ENCODE measurements around the gene NPR1. TPM values are rescaled to one million over a fixed set of nuclear protein-coding genes. Genes with fewer than 3 reads are reported as not detected.

NPR1 gene
- total and polyA plus RNA-seq, 2 of the 13 experiments (the other 11 are each of a cell fraction or from before 2014, with no cell fraction given), result not detected

DNA sequence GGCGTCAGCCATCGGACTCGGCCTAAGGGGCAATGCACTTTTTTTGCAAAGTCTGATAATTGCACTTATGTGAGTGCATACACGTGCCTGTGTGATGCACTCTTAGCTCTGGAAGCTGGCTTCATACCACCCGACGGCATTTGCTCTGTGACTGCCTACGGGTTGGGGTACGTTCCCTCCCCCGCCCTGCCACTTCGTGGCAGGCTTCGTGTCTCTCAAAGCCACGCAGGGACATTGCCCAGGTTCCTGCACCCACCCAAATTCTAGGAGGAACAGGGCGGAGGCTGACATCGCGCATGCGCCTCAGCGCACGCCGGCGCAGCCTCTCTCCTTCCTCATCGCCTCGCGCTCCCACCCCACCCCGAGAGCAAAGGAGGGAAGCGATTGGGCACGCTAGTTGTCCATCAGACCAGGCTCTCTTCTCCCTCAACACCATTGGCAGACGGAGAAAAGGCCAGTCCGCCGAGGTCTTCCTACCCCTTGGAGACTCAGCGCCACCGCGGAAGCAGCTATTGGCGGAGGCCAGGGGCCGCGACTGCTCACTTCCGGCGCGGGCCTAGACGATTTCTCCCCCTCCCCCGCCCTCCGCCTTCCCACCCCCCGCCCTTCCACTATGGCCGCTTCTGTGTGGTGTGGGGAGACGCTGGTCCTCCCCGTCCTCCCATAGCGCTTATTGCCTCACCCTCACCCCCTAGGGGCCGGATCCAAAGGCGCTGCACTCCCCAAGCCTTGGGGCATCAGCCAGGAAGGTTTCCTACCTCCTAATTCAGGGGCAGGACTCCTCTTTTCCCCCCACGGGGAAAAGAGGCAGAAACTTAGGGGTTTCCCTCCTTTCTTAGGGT lies 49.2 kb downstream of the NPR1 start, which contains the start of gene INTS3 (continued):
- peak; percentile 91 for TF ChIP-seq ZNF687 (CRISPR knock-in tag; IDR thresholded peaks at IDR 0.05)
- TF ChIP-seq DMAP1 (CRISPR knock-in tag; IDR thresholded peaks at IDR 0.05), result peak; percentile 61; the same call in 1 of the 2 replicates
- TF ChIP-seq DRAP1 (CRISPR knock-in tag; IDR thresholded peaks at IDR 0.05), result peak; percentile 66
- peak; percentile 74; the same call in 1 of the 2 replicates for TF ChIP-seq ELF4 (CRISPR knock-in tag; IDR thresholded peaks at IDR 0.05; ENCODE audit: borderline replicate concordance)
- no peak for TF ChIP-seq GPN1 (CRISPR knock-in tag; IDR thresholded peaks at IDR 0.05; ENCODE audit: borderline replicate concordance)
- 0 out of 2 replicates have a peak, but pooled peaks have one; percentile 19 for TF ChIP-seq ZBTB25 (CRISPR knock-in tag; IDR thresholded peaks at IDR 0.05)
- TF ChIP-seq SALL1 (CRISPR knock-in tag; IDR thresholded peaks at IDR 0.05), result peak; percentile 37; the same call in 1 of the 2 replicates
- TF ChIP-seq ZNF572 (CRISPR knock-in tag; IDR thresholded peaks at IDR 0.05), result peak; percentile 80; the same call in 1 of the 2 replicates
- no peak for TF ChIP-seq SMARCE1 (IDR thresholded peaks at IDR 0.05; ENCODE audit: borderline replicate concordance)
- TF ChIP-seq, protein P1, sequence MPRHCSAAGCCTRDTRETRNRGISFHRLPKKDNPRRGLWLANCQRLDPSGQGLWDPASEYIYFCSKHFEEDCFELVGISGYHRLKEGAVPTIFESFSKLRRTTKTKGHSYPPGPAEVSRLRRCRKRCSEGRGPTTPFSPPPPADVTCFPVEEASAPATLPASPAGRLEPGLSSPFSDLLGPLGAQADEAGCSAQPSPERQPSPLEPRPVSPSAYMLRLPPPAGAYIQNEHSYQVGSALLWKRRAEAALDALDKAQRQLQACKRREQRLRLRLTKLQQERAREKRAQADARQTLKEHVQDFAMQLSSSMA (CRISPR knock-in tag; IDR thresholded peaks at IDR 0.05), result no peak
- TF ChIP-seq, protein P2, sequence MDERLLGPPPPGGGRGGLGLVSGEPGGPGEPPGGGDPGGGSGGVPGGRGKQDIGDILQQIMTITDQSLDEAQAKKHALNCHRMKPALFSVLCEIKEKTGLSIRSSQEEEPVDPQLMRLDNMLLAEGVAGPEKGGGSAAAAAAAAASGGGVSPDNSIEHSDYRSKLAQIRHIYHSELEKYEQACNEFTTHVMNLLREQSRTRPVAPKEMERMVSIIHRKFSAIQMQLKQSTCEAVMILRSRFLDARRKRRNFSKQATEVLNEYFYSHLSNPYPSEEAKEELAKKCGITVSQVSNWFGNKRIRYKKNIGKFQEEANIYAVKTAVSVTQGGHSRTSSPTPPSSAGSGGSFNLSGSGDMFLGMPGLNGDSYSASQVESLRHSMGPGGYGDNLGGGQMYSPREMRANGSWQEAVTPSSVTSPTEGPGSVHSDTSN (CRISPR knock-in tag; IDR thresholded peaks at IDR 0.05), result peak; percentile 94
- peak; percentile 45; the same call in 1 of the 2 replicates for TF ChIP-seq NR2C2 (CRISPR knock-in tag; IDR thresholded peaks at IDR 0.05; ENCODE audit: borderline replicate concordance)
- TF ChIP-seq NFYC (CRISPR knock-in tag; IDR thresholded peaks at IDR 0.05), result peak; percentile 96
- TF ChIP-seq SP4 (CRISPR knock-in tag; IDR thresholded peaks at IDR 0.05), result peak; percentile 22; the same call in 1 of the 2 replicates
- peak; percentile 85; the same call in 1 of the 2 replicates for TF ChIP-seq HIVEP1 (CRISPR knock-in tag; IDR thresholded peaks at IDR 0.05)
- peak; percentile 93 for TF ChIP-seq NFYB (CRISPR knock-in tag; IDR thresholded peaks at IDR 0.05)
- no peak for TF ChIP-seq NR2F1 (CRISPR knock-in tag; IDR thresholded peaks at IDR 0.05)
- no peak for TF ChIP-seq NFIB (CRISPR knock-in tag; IDR thresholded peaks at IDR 0.05; ENCODE audit: borderline replicate concordance)
- TF ChIP-seq, protein P3, sequence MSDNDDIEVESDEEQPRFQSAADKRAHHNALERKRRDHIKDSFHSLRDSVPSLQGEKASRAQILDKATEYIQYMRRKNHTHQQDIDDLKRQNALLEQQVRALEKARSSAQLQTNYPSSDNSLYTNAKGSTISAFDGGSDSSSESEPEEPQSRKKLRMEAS (IDR thresholded peaks at IDR 0.05), result peak; percentile 74; the same call in 1 of the 2 replicates
- TF ChIP-seq KLF13 (CRISPR knock-in tag; IDR thresholded peaks at IDR 0.05), result 0 out of 2 replicates have a peak, but pooled peaks have one; percentile 50
- no peak for TF ChIP-seq CEBPG (CRISPR knock-in tag; IDR thresholded peaks at IDR 0.05)

All from HepG2 (cell line).